Measurements from ENCODE around the gene CFAP92.

CFAP92 gene, protein sequence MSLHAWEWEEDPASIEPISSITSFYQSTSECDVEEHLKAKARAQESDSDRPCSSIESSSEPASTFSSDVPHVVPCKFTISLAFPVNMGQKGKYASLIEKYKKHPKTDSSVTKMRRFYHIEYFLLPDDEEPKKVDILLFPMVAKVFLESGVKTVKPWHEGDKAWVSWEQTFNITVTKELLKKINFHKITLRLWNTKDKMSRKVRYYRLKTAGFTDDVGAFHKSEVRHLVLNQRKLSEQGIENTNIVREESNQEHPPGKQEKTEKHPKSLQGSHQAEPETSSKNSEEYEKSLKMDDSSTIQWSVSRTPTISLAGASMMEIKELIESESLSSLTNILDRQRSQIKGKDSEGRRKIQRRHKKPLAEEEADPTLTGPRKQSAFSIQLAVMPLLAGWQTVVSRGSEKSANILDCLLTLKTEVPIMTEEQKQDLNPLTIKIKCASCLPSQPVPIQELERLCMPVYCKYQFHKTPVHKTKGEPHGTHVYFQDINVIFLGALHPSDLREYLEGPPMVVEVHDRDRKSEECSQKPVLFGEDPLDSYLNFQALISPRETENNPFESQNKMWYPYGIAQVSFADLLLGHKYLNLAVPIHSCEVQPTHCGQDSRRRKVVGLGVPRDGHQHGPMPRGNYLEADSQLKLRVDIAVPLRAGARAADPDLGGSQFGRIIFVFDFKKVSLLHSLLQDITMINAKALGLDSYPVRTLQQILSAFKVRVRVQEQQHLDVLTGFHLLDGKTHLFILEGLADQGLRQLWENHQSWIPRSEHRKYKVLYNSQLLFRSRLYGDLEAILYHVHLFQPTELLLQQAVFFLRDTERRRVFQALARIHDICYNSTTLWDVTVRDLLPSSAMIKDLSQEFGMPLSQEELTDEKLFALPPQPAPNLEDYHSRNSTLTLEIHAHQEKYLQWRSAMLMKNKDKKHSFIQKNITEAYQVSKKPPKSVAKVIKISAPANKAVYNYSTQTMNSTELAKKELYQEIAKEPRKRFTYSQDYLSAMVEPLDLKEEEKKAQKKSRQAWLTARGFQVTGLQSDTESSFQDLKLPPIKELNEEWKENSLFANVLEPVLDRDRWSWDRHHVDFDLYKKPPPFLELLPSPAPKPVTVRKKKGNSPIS

DNA sequence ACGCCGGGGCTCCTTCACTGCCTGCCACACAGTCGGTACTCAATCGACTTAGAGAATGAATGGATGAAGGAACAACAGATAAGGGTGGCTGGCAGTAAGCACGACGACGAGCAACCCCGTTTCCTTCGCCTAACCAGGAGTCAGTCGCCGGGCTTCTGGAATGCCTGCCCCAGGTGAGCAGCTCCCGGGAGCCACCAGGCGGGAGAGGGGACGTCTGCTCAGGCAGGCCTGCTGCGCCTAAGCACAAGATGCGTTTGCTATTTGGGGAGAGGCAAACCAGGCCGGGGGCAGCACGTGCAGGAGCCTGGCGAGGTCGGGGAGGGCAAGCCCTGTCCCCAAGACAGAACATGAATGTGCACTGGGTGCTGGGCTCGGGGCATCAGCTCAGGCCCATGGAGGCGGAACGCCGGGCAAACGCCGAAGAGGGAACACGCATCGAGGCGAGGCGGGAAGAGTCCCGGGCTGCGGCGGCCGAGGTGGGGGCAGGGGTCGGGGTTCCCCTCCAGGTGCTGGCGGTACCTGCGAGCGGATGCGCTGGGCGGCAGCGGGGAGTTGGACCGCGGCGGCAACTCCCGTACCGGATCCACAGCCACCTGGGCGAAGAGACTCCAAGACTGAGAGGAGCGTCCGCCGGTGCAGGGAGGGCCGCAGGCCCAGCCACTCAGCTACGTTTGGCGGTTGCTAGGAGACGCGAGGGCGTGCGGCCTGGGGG is at the start of gene CFAP92:
Gene CFAP92 (minus strand): TSS at position 616 of the 712 bp plus-strand sequence. CDS start 772 bp downstream, outside the sequence.
- DNase-seq (ENCODE audit: low read depth, low spot score) = no peak

DNA sequence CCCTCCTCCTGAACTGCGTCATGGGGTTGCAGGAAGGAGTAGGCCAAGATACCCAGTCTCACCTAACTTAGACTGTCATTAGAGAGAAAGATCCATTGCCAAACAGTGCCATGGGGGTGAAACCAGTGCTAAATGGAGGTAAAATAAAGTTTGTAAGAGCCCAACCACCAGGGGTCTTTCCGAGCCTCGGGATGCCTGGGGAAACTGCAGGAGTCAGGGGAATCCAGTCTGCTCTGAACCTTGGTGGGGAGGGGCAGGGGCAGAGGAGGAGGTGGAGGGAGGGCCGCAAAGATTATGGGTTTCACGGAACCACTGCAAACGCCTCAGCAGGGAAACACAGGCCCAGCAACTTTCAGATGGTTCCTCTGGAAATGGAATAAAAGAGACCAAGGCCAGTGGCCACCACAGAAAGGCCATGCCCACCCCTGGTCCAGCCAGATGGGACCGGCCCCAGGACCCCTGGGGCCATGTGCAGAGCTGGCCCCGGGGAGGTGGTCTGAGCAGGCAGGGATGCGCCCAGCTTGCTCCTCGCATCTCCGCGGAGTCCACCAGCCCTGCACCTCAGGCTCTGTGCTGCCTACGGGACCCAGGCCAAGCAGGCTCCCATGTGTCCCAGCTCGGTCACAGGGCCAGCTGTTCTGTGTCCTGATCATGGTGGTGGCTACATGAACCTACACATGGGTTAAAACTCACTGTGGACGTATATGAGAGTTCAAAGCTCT is 46.9 kb upstream of the CFAP92 start:
- no peak for DNase-seq (ENCODE audit: low read depth, low spot score)

DNA sequence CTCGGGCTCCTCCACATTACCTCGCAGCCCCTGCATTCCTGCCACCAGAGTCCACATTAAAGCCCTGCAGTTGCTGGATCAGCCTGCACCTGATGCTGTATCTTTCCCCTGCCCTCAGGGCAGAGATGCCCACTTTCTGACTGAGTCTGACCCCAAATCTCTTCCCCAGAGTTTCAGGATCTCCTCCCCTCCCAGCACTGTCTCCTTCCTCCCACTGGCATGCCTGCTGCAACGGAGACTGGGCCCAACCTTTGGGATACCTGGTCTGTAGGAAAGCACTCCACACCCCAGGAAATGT is 46.1 kb upstream of the CFAP92 start:
- DNase-seq (ENCODE audit: low read depth, low spot score) = no peak

DNA sequence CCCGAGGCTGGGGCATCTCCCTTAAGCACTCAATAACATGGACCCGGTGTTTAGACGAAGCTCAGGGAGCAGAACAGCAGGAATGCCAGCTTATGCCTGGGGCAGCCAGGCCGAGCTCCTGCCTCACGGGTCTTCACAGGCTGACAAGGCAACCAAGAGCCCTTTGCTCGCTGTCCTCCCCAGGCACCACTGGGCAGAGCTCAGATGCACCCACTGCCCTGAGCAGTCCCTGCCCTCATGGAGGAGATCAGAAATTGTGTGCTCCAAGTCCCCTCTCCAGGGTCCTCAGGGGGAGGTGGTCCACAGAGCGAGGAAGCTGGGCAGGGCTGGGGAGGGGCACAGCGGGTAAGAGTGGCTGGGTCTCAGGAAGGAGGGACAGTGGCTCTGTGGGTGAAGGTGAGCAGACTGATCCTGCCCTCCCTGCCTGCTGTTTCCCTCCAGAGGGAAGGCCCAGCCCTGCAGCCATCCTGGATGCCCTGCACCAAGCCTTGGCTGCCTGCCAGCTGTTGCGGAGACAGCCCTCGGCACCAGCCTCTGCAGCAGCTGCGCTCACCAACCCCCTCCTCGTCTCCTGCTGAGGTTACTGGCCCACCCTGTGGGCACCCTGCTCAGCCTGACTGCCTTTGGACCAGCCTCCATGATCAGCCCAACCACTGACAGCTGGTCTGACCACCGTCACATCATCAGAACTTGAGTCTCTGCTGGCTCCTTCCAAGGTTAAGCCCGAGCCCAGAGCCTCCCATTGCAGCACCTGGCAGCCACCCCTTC is 45.6 kb upstream of the CFAP92 start:
- no peak for DNase-seq (ENCODE audit: low read depth, low spot score)

DNA sequence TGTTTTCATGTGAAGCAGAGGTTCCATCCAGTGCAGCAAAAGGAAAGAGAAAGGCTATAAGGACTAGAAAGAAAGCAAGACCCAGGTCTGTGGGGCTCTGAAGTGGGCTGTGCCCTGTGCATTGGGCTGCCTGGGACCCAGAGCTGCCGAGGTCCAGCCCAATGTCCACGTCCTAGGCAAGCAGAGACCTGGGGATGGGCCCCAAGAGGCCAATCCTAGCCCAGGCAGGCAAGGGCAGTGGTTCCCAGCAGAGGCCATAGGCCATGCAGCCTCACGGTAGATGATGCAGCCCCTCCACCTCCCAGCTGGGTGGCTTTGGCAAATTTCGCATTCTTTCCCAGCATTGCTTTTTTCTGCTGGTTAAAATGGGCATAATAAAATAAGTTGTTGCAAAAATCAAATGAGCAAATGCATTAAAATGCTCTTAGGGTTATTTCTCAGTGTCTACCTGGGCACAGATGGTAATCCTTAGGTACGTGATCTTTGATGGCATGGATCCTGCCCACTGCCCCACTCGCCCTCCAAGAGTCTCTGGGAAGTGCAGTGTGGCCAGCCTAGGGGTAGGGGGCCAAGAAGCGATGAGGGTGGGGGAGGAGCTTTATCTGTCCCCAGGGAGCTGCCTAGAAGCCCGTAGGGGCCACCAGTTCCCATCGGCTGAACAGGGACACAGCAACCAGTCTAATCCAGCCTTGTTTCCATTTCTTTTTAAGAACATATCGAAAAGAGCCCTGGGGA is 44.4 kb upstream of the CFAP92 start:
- no peak for DNase-seq (ENCODE audit: low read depth, low spot score)

DNA sequence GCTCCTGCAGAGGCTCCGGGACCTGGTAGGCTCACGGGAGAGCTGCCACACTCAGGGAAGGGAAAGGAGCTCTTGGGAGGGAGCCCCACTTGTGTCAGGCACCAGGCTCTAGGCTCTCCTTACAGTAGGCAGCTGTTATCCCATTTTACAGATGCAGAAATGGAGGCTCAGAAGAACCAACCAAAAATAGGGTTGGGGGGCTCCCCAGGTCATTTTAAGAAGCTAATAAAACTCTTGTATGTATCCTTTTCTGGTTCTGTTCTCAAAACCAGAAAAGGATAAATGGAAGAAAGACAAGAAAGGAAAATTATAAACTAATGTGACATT is 43.2 kb upstream of the CFAP92 start:
- DNase-seq (ENCODE audit: low read depth, low spot score) = no peak

DNA sequence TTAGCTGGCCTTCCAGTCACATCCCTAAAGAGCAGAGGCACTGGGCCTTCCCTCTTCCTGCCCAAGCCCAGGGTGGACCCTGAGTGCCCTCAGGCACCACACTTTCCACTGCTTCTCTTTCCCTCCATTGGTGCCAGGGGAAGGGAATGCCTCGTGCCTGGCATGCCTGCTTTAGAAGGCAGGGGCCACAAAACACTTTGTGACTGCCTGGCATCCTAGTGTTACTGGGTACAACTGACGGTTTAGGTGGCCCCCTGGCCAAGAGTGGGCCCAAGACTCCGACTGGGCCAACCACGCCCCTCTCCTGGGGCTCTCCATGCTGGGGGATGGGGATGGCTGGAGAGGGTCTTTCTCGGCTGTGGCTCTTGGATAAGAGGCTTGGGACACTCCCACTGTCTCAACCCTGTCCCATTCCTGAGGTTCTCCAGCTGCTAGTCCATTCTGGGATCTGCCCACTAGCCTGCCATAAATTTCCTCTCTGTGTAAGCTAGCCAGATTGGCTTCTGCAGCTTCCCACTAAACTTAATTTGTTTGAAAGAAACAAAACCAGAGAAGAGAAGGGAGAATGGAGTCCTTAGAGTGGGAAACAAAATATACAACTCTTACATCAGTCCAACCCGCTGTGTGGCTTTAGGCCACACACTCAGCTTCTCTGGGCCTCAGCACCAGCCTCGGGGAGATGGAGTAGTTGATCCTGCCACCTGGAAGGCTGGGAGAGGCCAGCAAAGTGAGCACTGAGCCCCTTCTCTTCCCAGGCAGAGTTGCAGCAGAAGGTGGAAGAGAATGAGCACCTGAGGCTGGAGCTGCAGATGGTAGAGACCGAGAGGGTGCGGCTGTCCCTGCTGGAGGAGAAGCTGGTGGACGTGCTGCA is 42.6 kb upstream of the CFAP92 start:
- no peak for DNase-seq (ENCODE audit: low read depth, low spot score)

DNA sequence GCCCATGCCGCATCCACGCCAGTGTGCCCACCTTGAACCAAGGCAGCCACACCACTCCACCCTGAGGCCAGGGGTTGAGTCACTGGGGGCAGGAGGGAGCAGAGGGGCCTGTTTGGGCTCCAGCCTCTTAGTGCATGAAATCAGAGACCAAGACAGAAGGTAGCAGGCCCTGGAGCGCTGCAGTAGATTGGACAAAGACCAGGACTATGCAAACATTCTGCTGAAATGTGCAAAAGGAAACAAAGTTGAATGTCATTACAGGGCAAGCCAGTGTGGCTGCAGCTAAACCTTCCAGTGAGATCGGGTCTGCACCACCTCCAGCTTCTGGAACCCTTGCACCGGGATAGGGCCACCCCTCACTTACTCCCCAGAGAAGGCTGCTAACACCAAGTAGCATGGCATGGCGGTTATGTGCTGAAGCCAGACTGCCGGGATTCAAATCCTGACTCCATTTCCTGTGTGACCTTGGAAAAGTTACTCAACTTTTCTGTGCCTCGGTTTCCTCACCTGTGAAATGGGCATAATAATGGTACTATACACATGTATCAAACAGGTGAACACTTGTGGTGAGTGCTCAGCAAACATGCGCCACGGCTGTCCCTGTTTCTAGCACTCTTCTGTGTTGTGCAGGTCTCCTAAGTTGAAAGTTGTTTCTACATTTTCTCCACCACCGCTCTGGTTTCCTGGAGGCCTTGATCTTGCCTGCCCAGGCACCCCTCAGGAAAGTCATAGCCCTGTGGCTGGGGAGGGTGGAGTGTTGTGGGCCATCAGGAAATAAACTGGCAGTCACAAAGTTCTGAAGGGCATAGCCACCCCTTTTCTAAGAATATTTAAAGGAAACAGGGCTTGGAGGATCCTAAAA is 41.7 kb upstream of the CFAP92 start:
- DNase-seq (ENCODE audit: low read depth, low spot score) = no peak

DNA sequence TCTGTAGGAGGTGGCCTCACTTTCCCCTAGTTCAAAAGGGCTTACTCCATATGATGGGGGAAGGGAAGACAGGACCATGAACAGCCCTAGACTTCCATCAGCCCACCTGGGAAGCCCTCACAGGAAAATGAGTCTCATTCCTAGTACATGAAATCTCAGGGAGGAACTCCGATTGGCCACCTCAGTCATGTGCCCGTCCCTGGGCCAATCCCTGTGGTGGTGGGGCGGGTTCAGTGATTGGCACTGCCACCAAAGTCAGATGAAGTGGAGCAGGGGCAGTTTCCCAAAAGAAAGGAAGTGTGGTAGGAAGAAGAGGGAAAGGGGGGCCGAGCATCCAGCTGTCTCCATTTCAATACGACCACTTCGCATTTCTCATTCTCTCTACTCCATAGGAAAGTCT is 40.8 kb upstream of the CFAP92 start:
- DNase-seq (ENCODE audit: low read depth, low spot score) = no peak

DNA sequence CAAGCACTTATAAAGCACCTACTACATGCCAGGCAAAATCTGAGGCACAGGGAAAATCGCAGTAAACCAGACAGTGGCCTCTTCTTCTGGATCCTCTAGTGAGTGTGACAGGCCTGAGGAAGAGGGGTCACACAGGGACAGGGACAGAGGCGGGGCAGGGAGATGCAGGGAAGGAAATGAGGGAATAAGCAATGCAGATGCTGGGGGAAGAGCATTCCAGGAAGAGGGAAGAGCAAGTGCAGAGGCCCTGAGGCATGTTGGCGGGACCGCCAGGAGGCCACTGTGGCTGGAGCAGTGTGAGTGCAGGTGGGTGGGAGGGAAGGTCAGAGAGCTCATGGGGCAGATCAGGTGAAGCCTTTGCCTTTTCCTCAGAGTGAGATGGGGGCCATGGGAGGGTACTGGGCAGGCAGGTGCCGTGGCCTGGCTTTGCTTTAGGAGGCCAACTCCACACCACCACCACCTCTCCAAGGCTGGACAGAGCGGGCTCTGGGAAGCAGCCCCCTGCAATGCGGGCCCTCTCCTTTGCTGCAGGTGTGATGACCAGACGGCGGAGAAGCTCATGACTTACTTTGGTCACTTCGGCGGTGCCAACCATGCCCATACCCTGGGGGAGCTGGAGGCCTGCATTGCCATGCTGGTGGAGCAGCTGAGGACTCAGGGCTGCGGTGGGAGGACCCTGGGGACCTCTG is 39.9 kb upstream of the CFAP92 start:
- no peak for DNase-seq (ENCODE audit: low read depth, low spot score)

DNA sequence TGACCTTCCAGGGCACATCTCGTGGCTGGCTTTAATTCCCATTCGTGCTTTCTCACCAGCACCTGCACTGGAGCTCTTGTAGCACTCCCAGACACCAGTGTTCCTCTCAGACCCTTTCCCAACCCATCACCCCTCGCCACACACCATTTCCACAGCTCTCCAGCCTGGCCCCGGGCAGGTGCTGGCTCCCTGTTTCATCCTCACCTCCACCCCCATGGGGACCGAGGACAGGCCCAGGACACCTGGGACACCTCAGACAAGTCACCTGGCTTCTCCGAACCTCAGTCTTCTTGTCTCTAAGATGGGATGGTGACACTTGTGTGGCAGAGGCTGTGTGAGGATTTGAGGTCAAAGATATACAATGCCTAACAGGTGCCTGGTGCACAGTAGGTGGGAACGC is 39.3 kb upstream of the CFAP92 start:
- DNase-seq (ENCODE audit: low read depth, low spot score) = no peak

DNA sequence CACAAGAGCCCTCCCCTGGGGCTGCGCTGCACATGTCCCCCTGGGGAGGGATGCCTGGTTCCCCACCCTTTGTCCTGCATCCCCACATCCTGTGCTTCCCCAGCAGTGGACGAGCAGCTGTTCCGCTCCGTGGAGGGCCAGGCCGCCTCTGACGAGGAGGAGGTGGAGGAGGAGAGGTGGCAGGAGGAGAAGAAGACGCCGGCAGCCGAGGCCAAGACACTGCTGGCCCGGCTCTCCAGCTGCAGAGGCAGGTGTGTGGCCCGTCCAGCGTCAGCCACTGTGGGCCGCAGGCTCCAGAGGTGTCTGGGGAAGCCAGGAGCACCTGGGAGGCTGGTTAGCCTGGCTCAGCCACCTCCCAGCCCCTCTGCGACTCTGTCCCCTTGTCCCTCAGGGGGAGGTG is 38.8 kb upstream of the CFAP92 start:
- DNase-seq (ENCODE audit: low read depth, low spot score) = no peak

DNA sequence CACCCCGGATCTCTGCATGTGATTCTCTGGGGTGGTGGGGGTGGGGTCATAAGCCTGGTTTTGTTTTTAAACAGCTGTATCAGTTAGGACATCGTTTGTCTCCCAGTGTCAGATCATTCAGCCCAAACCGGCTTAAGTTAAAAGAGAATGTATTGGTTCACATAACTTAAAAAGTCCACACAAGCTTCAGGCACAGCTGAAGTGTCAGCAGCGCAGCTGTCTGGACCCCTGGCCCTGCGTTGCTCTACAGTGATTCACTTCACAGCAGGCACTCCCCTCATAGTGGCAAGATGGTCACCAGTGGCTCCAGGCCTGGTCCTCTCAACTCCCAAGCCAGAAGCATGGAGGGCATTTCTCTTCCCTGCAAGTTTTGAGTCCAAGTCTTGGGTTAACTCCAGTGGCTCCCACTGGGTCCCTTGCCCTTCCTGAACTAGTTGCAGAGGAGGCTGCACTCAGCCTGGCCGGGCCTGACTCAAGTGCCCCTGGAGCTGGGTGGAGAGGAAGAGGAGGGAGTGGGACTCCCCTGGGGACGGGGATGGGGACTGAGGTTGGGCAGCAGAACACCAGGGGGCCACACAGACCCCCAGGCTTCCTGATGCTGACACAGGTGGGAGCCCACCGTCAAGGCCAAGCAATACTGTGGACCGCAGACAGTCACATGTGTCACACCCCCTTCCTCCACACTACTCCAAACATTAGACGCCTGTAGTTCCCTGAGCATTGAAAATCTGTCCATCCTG is 37.8 kb upstream of the CFAP92 start:
- DNase-seq (ENCODE audit: low read depth, low spot score) = no peak

DNA sequence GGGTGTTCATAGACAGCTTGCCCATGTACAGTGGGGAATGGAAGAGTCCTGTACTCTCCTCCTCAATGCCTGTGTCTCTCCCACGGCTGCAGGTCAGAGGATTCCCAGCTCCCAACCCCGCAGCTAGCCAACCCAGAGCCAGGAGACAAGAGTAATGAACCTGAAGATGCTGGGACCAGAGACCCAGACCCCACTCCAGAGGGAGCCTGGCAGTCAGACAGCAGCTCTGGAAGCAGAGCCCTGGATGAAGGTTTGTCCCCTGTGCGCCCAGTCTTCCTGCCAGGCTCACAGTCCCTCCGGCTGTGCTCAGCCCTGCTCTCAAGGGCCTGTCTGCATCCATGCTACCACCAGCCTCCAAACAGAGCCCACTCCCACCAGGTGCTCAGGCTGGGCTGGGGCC is 36.7 kb upstream of the CFAP92 start:
- DNase-seq (ENCODE audit: low read depth, low spot score) = no peak

DNA sequence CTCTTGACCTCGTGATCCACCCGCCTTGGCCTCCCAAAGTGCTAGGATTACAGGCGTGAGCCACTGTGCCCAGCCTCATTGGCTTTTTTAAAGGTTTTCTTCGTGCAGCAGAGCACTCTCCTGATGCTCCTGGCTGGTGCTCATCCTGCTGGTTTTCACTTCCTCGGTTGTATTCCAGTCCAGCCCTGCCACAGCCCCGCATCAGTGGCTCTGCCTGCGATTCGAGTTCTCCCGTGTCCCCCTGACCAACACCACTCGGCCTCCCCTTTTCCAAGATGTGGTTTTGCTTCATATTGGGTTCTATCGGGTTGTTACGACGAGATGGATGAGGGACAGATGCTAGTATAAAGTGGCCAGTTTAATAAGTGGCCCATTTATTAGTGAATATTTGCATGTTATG is 35.0 kb upstream of the CFAP92 start:
- no peak for DNase-seq (ENCODE audit: low read depth, low spot score)

DNA sequence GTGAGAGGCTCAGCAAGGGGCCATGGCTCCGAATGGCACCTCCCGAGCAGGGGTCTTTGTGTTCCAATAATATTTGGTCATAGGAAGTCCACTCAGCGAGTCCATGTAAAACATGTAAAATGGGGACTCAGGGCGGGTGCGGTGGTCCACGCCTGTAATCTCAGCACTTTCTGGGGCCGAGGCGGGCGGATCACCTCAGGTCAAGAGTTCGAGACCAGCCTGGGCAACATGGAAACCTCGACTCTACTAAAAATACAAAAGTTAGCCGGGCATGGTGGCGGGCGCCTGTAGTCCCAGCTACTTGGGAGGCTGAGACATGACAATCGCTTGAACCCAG is 33.6 kb upstream of the CFAP92 start:
- no peak for DNase-seq (ENCODE audit: low read depth, low spot score)
